Body of pancreas (tissue), 4 donors: ENCODE data around the gene TTC27. TPM values are rescaled to one million over a fixed set of nuclear protein-coding genes. Genes with fewer than 3 reads are reported as not detected.

Experiments used
- ATAC-seq: fragments of 150-250 bp; one replicate; pipeline ENCODE4 v1.9.1; 2016
- DNase-seq, 4 donors: peaks; one replicate each; pipeline ENCODE4 v3.0.0-alpha.2; 2019
- H3K27ac ChIP-seq, 4 donors: fragments of 200-600 bp; sonication (generic); 1 replicate in 3 of 4; 2 replicates in 1 of 4; pipeline versions ENCODE4 v1.5.1 to v1.6.1; 2016 to 2019; ENCODE audit warnings: mild to moderate bottlenecking in 1 of 4, mixed read lengths in 1 of 4, moderate library complexity in 1 of 4
- H3K27me3 ChIP-seq, 2 donors: fragments of 200-600 bp; sonication (generic); one replicate each; pipeline ENCODE4 v1.6.0; 2016; ENCODE audit warnings: mild to moderate bottlenecking in 1 of 2
- H3K36me3 ChIP-seq, 2 donors: fragments of 200-600 bp; sonication (generic); replicated peaks in 1 of 2; 2 replicates each; pipeline ENCODE4 v1.5.1; 2016; ENCODE audit warnings: low read depth in 2 of 2; ENCODE audit not compliant: insufficient read depth in 1 of 2
- H3K4me1 ChIP-seq: fragments of 200-600 bp; sonication (generic); one replicate; pipeline ENCODE4 v1.6.0; 2016
- H3K4me3 ChIP-seq, 2 donors: fragments of 200-600 bp; sonication (generic); 1 replicate in 1 of 2; 2 replicates in 1 of 2; pipeline ENCODE4 v1.5.1; 2016 to 2019
- H3K9me3 ChIP-seq, 3 donors: fragments of 200-600 bp; sonication (generic); 1 replicate in 2 of 3; 2 replicates in 1 of 3; pipeline ENCODE4 v1.5.1; 2016
- POLR2A ChIP-seq, 3 donors: fragments of 450-650 bp; IDR thresholded peaks; one replicate each; pipeline ENCODE4 v1.6.1; 2016; ENCODE audit warnings: antibody characterized with exemption in 3 of 3, mild to moderate bottlenecking in 2 of 3
- WGBS, 2 donors: methylation state at CpG; one replicate each; pipeline ENCODE4 v1.1.5; 2017; 5-methylcytosine and 5-hydroxymethylcytosine counted together
- intact Hi-C: fragments of 100-400 bp; cut with DNase I; formaldehyde crosslinking; loops from one replicate; pipeline ENCODE4 v1.15.1; 2023
- total RNA-seq, 2 donors: library from RNA; depleted of rRNA; stranded (reverse); fragments of >200 nt; gene quantifications; one replicate each; pipeline ENCODE4 v1.1.0, GENCODE V29; 2016
- TF ChIP-seq, protein P1 (sequence below), 7 experiments: fragments of 450-650 bp in 4 of 7; fragments of 200-600 bp in 3 of 7; sonication (generic) in 3 of 7; IDR thresholded peaks; one replicate each; pipeline ENCODE4 v1.5.1; 2016 to 2019; ENCODE audit warnings: antibody characterized with exemption in 7 of 7

The TTC27 gene
- total RNA-seq, 2 donors from 2014 or later = 5.6 to 9.3 TPM

DNA sequence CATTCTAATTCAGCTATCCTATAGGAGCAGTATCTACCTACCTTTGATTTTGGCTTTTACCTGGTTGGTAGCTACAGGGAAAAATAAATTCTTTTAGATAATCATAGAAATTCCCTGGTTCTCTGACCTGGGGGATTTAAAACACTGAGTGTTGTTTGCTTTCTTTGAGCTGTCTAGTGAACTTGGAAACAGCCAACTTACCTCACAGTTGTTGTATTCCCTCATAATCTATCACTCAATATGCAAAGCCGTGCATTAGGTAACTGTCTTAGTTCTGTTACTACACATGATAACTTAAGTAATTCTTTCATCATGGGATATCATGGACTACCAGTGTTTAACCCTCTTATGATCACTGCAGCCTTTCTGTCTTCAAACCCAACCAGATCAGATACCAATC lies 127.8 kb downstream of the TTC27 start:
- ATAC-seq = no peak
- intact Hi-C loops = no loop called here
- H3K27ac ChIP-seq = no peak overlapping the region
- H3K9me3 ChIP-seq = no peaks in the 10 kb centered on the region
- no peak for DNase-seq
- no peaks in the 10 kb centered on the region for H3K27me3 ChIP-seq
- H3K4me1 ChIP-seq = no peaks in the 10 kb centered on the region
- H3K4me3 ChIP-seq = no peak overlapping the region
- peaks cover 0 to 4% of the 10 kb centered on the region in 2 donors for H3K36me3 ChIP-seq
- WGBS, 2 donors = 97 to 100% methylated on average over 1 of the region's 1 CpG
- no peak for TF ChIP-seq POLR2A (IDR thresholded peaks at IDR 0.05)
- TF ChIP-seq, protein P1, sequence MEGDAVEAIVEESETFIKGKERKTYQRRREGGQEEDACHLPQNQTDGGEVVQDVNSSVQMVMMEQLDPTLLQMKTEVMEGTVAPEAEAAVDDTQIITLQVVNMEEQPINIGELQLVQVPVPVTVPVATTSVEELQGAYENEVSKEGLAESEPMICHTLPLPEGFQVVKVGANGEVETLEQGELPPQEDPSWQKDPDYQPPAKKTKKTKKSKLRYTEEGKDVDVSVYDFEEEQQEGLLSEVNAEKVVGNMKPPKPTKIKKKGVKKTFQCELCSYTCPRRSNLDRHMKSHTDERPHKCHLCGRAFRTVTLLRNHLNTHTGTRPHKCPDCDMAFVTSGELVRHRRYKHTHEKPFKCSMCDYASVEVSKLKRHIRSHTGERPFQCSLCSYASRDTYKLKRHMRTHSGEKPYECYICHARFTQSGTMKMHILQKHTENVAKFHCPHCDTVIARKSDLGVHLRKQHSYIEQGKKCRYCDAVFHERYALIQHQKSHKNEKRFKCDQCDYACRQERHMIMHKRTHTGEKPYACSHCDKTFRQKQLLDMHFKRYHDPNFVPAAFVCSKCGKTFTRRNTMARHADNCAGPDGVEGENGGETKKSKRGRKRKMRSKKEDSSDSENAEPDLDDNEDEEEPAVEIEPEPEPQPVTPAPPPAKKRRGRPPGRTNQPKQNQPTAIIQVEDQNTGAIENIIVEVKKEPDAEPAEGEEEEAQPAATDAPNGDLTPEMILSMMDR (IDR thresholded peaks at IDR 0.05) = no peak

DNA sequence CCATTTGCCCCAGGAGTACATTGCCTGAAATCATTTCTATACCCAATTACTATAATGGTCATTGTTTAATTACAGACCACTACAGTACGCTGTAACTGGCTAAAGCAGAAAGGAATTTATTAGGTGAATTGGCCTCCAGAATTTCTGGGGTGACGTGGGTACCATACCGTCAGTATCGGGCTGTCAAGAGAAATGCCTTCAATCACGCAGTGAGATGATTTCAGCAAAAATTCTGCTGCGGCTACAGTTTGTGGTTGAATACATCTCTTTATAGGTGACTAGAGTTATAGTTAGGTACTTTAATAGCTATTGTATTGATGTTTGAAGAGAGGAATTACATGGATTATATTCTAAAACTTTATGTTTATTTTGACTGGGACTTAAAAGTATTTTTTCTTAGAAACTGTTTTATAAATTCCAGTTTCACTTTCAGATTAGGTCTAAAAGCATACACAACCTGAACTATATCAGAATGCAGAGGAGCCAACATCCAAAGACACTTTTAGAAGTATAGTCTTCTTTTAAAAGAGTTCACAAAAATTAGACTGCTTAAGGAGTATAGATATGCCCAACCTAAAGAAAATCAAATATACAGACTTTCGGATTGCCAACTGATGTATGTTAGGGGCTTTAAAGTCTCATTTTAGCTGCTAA lies 128.4 kb downstream of the TTC27 start:
- no peak for ATAC-seq
- intact Hi-C loops = no loop called here
- no peak for TF ChIP-seq POLR2A (IDR thresholded peaks at IDR 0.05)
- TF ChIP-seq, protein P1 (IDR thresholded peaks at IDR 0.05) = no peak
- Histone ChIP-seq H3K9me3 (no peaks in the 10 kb centered on the region), H3K36me3 (peaks cover 0 to 4% of the 10 kb centered on the region in 2 donors), H3K4me3 (no peak overlapping the region), H3K27me3 (no peaks in the 10 kb centered on the region), H3K4me1 (no peaks in the 10 kb centered on the region), H3K27ac (no peak overlapping the region)
- WGBS, 2 donors = 75 to 79% methylated on average over 7 of the region's 7 CpGs
- no peak for DNase-seq

DNA sequence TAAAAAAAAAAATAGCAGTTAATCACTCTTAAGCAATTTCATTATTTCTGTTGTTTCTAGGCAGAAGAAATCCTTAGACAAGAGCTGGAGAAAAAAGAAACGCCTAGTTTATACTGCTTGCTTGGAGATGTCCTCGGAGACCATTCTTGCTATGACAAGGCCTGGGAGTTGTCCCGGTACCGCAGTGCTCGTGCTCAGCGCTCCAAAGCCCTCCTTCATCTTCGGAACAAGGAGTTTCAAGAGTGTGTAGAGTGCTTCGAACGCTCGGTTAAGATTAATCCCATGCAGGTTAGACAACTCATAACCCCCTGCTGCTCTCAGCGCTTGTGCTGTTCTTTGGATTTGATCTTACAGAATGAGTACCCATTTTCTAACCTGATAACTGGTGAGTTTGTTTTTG lies 130.4 kb downstream of the TTC27 start:
- no peak for DNase-seq
- H3K9me3 ChIP-seq = no peaks in the 10 kb centered on the region

DNA sequence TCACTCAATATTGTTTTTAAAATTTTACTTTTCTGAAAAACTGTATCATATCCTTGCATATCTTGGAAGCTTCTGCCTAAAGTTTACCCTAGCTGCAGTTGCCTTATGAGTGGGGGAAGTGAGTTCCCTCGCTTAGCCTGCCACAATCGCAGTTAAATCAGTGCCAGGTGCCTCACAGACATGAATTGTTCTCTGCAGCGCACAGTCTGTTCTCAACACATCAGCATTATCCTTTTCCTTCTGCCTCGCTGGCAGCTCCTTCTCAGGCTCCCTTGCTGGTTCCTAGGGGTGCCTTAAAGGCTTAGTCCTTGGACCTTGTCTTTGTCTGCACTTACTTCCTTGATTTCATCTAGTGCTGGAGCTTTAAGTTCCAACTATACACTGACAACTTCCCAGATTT lies 132.8 kb downstream of the TTC27 start:
- no peak for DNase-seq
- intact Hi-C loops = no loop called here
- 93 to 94% methylated on average over 4 of the region's 4 CpGs for WGBS, 2 donors

More for the DNA sequence above, 130.4 kb downstream of the TTC27 start:
- Histone ChIP-seq H3K4me1 (no peaks in the 10 kb centered on the region), H3K4me3 (no peak overlapping the region), H3K27ac (no peak overlapping the region), H3K36me3 (peaks cover 0 to 4% of the 10 kb centered on the region in 2 donors), H3K27me3 (no peaks in the 10 kb centered on the region)
- intact Hi-C loops = no loop called here
- no peak for ATAC-seq
- TF ChIP-seq POLR2A (IDR thresholded peaks at IDR 0.05) = no peak
- TF ChIP-seq, protein P1 (IDR thresholded peaks at IDR 0.05) = no peak
- WGBS, 2 donors = 89 to 92% methylated on average over 11 of the region's 11 CpGs

More for the DNA sequence above, 132.8 kb downstream of the TTC27 start:
- Histone ChIP-seq H3K27ac (no peak overlapping the region), H3K36me3 (peaks cover 0 to 6% of the 10 kb centered on the region in 2 donors), H3K27me3 (no peaks in the 10 kb centered on the region), H3K9me3 (no peaks in the 10 kb centered on the region), H3K4me3 (no peak overlapping the region), H3K4me1 (no peaks in the 10 kb centered on the region)
- no peak for ATAC-seq
- TF ChIP-seq, protein P1 (IDR thresholded peaks at IDR 0.05) = no peak
- no peak for TF ChIP-seq POLR2A (IDR thresholded peaks at IDR 0.05)
